GM23248 (cell line): ENCODE data around the gene GPR3. TPM values are rescaled to one million over a fixed set of nuclear protein-coding genes. Genes with fewer than 3 reads are reported as not detected.
A peak's percentile ranks its signal among the peaks of the same experiment; 100 is the strongest.

Experiments
- DNase-seq: peaks from one replicate; pipeline ENCODE4 v3.0.0-alpha.2; 2015
- H2AFZ ChIP-seq: fragments of 200-600 bp; sonication (generic); 2 replicates; pipeline ENCODE4 v1.6.1; 2016; ENCODE audit warnings: antibody characterized with exemption
- H3F3A ChIP-seq: fragments of 200-600 bp; sonication (generic); 2 replicates; pipeline ENCODE4 v1.6.1; 2016; ENCODE audit warnings: mild to moderate bottlenecking, antibody characterized with exemption, mixed run types; ENCODE audit not compliant: insufficient read depth
- H3K27ac ChIP-seq: fragments of 200-600 bp; sonication (generic); 2 replicates; pipeline ENCODE4 v1.5.1; 2016; ENCODE audit warnings: mild to moderate bottlenecking
- H3K27me3 ChIP-seq: fragments of 200-600 bp; sonication (generic); replicated peaks from 2 replicates; pipeline ENCODE4 v1.6.1; 2016; ENCODE audit warnings: mild to moderate bottlenecking; ENCODE audit not compliant: insufficient read depth
- H3K36me3 ChIP-seq: fragments of 200-600 bp; sonication (generic); 2 replicates; pipeline ENCODE4 v1.6.1; 2016; ENCODE audit warnings: low read depth, mild to moderate bottlenecking
- H3K4me1 ChIP-seq: fragments of 200-600 bp; sonication (generic); 2 replicates; pipeline ENCODE4 v1.6.1; 2016; ENCODE audit warnings: mild to moderate bottlenecking; ENCODE audit not compliant: insufficient read depth
- H3K4me2 ChIP-seq: fragments of 200-600 bp; sonication (generic); one replicate; pipeline ENCODE4 v1.6.1; 2016; ENCODE audit warnings: mild to moderate bottlenecking; ENCODE audit not compliant: unreplicated experiment
- H3K4me3 ChIP-seq: fragments of 200-600 bp; sonication (generic); 2 replicates; pipeline ENCODE4 v1.5.1; 2016; ENCODE audit warnings: mild to moderate bottlenecking
- H3K79me2 ChIP-seq: fragments of 200-600 bp; sonication (generic); 2 replicates; pipeline ENCODE4 v1.6.1; 2016; ENCODE audit warnings: mild to moderate bottlenecking; ENCODE audit not compliant: insufficient read depth
- H3K9ac ChIP-seq: fragments of 200-600 bp; sonication (generic); 2 replicates; pipeline ENCODE4 v1.6.1; 2016; ENCODE audit warnings: mild to moderate bottlenecking
- H3K9me2 ChIP-seq: fragments of 200-600 bp; sonication (generic); 2 replicates; pipeline ENCODE4 v1.6.1; 2016; ENCODE audit warnings: mixed run types, mild to moderate bottlenecking, moderate library complexity; ENCODE audit not compliant: insufficient read depth
- H3K9me3 ChIP-seq: fragments of 200-600 bp; sonication (generic); one replicate; pipeline ENCODE4 v1.6.1; 2017; ENCODE audit warnings: low read depth
- H4K20me1 ChIP-seq: fragments of 200-600 bp; sonication (generic); 2 replicates; pipeline ENCODE4 v1.6.0; 2016; ENCODE audit not compliant: insufficient read depth
- EZH2 ChIP-seq: fragments of 200-600 bp; sonication (generic); IDR thresholded peaks from 2 replicates; pipeline ENCODE4 v1.6.1; 2018; ENCODE audit warnings: antibody characterized with exemption, mild to moderate bottlenecking; ENCODE audit not compliant: insufficient read depth, poor library complexity, severe bottlenecking
- EZH2phosphoT487 ChIP-seq: fragments of 200-600 bp; sonication (generic); IDR thresholded peaks from 2 replicates; pipeline ENCODE4 v1.6.1; 2018; ENCODE audit warnings: antibody characterized with exemption, moderate library complexity, mild to moderate bottlenecking, low read depth; ENCODE audit not compliant: insufficient read depth
- WGBS, 2 experiments: methylation state at CpG; one replicate each; pipeline ENCODE4 v1.1.6; 2015 to 2017; ENCODE audit warnings: low lambda C conversion rate in 2 of 2, low coverage in 1 of 2; ENCODE audit errors: missing lambda C conversion rate in 2 of 2; 5-methylcytosine and 5-hydroxymethylcytosine counted together
- in situ Hi-C: fragments of 300-500 bp; cut with MboI; formaldehyde crosslinking; loops from 2 replicates; pipeline ENCODE4 v1.15.0; 2020
- polyA plus RNA-seq: library from polyadenylated mRNA; unstranded; fragments of >200 nt; fragmentation: Nextera tagmentation; extraction: Ambion mirVana; gene quantifications from 2 replicates; pipeline ENCODE4 v1.2.1, GENCODE V29; 2016
- total RNA-seq: library from RNA; depleted of rRNA; stranded (reverse); fragments of >200 nt; shearing (Covaris generic); gene quantifications from 2 replicates; pipeline ENCODE4 v1.2.3, GENCODE V29; 2014; rRNA removed

Gene GPR3
- total and polyA plus RNA-seq, 2 experiments from 2014 or later, result 0.32 to 1.8 TPM

GRCh38 chr1:27439150-27439549, 46.7 kb downstream of the GPR3 start:
- no peak for TF ChIP-seq EZH2
- no peak for TF ChIP-seq EZH2phosphoT487
- Histone ChIP-seq H3K9me3 (no peaks in the 10 kb centered on the region), H3K9ac (no peak overlapping the region), H4K20me1 (peaks cover 22% of the 10 kb centered on the region), H3K4me1 (peaks cover 36% of the 10 kb centered on the region), H3K27ac (no peak overlapping the region), H3K4me3 (no peak overlapping the region), H3K9me2 (no peaks in the 10 kb centered on the region), H3K4me2 (no peak overlapping the region), H3F3A (peaks cover 27% of the 10 kb centered on the region; the same call in 1 of the 2 replicates), H2AFZ (no peak overlapping the region), H3K36me3 (no peaks in the 10 kb centered on the region), H3K27me3 (no peaks in the 10 kb centered on the region), H3K79me2 (peaks cover 100% of the 10 kb centered on the region)
- in situ Hi-C loops, result no loop called here
- no peak for DNase-seq
- 47 to 48% methylated on average over 2 of the region's 2 CpGs for WGBS, 2 experiments

- Histone ChIP-seq H3F3A (no peaks in the 10 kb centered on the region; the same call in 1 of the 2 replicates), H3K27me3 (no peaks in the 10 kb centered on the region), H3K4me1 (peaks cover 8% of the 10 kb centered on the region; the same call in 1 of the 2 replicates), H3K9me3 (no peaks in the 10 kb centered on the region), H3K36me3 (peaks cover 7% of the 10 kb centered on the region; the same call in 1 of the 2 replicates), H3K9ac (no peak overlapping the region), H3K9me2 (no peaks in the 10 kb centered on the region), H3K79me2 (peaks cover 100% of the 10 kb centered on the region), H3K27ac (peak overlapping the region; percentile 20; the same call in 1 of the 2 replicates), H3K4me2 (no peak overlapping the region), H4K20me1 (peaks cover 10% of the 10 kb centered on the region; the same call in 1 of the 2 replicates), H3K4me3 (no peak overlapping the region), H2AFZ (no peak overlapping the region)
- no peak for TF ChIP-seq EZH2phosphoT487
- no peak for TF ChIP-seq EZH2
- WGBS, 2 experiments, result 38 to 65% methylated on average over 1 of the region's 1 CpG
- DNase-seq, result no peak
- in situ Hi-C loops, result no loop called here
These were observed 52.2 kb downstream of the GPR3 start for GRCh38 chr1:27444632-27445031.

Other genes with a start within 250 kb of the GPR3 start
- 8.5 and 12.9 TPM in 2 replicates for gene SLC9A1, start 237.5 kb upstream of the GPR3 start, total RNA-seq
- gene SLC9A1, start 237.5 kb upstream of the GPR3 start, polyA plus RNA-seq, result 20.0 and 23.7 TPM in 2 replicates
- 23.9 and 24.0 TPM in 2 replicates for gene WDTC1, start 158.0 kb upstream of the GPR3 start, total RNA-seq
- 4.1 and 4.7 TPM in 2 replicates for gene WDTC1, start 158.0 kb upstream of the GPR3 start, polyA plus RNA-seq
- gene TMEM222, start 70.5 kb upstream of the GPR3 start, total RNA-seq, result 46.7 and 53.0 TPM in 2 replicates
- gene TMEM222, start 70.5 kb upstream of the GPR3 start, polyA plus RNA-seq, result 57.8 and 59.0 TPM in 2 replicates
- gene SYTL1, start 50.6 kb upstream of the GPR3 start, total RNA-seq, result not detected in 2 replicates
- gene SYTL1, start 50.6 kb upstream of the GPR3 start, polyA plus RNA-seq, result not detected in 2 replicates
- gene MAP3K6, start 25.7 kb upstream of the GPR3 start, total RNA-seq, result 31.5 and 40.3 TPM in 2 replicates
- 13.7 and 17.9 TPM in 2 replicates for gene MAP3K6, start 25.7 kb upstream of the GPR3 start, polyA plus RNA-seq
- not detected in 2 replicates for gene FCN3, start 17.8 kb upstream of the GPR3 start, total RNA-seq
- not detected in 2 replicates for gene FCN3, start 17.8 kb upstream of the GPR3 start, polyA plus RNA-seq
- gene CD164L2, start 9.3 kb upstream of the GPR3 start, total RNA-seq, result not detected in 2 replicates
- gene CD164L2, start 9.3 kb upstream of the GPR3 start, polyA plus RNA-seq, result not detected in 2 replicates
- gene WASF2, start 97.5 kb downstream of the GPR3 start, total RNA-seq, result 18.6 and 19.3 TPM in 2 replicates
- 117 and 118 TPM in 2 replicates for gene WASF2, start 97.5 kb downstream of the GPR3 start, polyA plus RNA-seq
- 5.3 and 5.8 TPM in 2 replicates for gene AHDC1, start 211.5 kb downstream of the GPR3 start, total RNA-seq
- gene AHDC1, start 211.5 kb downstream of the GPR3 start, polyA plus RNA-seq, result 3.9 and 4.5 TPM in 2 replicates
- gene FGR, start 242.6 kb downstream of the GPR3 start, total RNA-seq, result not detected in 2 replicates
- gene FGR, start 242.6 kb downstream of the GPR3 start, polyA plus RNA-seq, result not detected in 2 replicates